SK-N-SH (cell line): Measurements from ENCODE around the gene PTGER1.

Experiments used
- GATA2 ChIP-seq: sonication (generic); formaldehyde crosslinking; IDR thresholded peaks from 2 replicates; pipeline ENCODE4 v1.5.0; 2020; ENCODE audit warnings: mild to moderate bottlenecking, missing genetic modification reagents
- SIN3A ChIP-seq: IDR thresholded peaks from 2 replicates; pipeline ENCODE4 v1.6.1; 2012; ENCODE audit warnings: low read depth, mild to moderate bottlenecking, low read length, moderate library complexity, borderline replicate concordance

- no peak for TF ChIP-seq SIN3A
- no peak for TF ChIP-seq GATA2
Measured at GRCh38 chr19:14494411-14494810, 19.3 kb upstream of the PTGER1 start.
